ENCODE data around the gene GPR157.

- no peak for TF ChIP-seq MAX (IDR thresholded peaks at IDR 0.05)
- no peak for TF ChIP-seq RAD21 (IDR thresholded peaks at IDR 0.05; ENCODE audit: low read depth)
- TF ChIP-seq TAF1 (IDR thresholded peaks at IDR 0.05; ENCODE audit: low read depth): no peak
Observed at GRCh38 chr1:9125325-9125724, 3.6 kb downstream of the GPR157 start.

All from Ishikawa (cell line).